Ovary (tissue), 9 donors: ENCODE results near the gene LMAN2L. TPM values are rescaled to one million over a fixed set of nuclear protein-coding genes. Genes with fewer than 3 reads are reported as not detected.

Source experiments
- DNase-seq, 5 donors: peaks; one replicate each; pipeline ENCODE4 v3.0.0-alpha.2; 2019 to 2020
- H3K27ac ChIP-seq, 2 donors: fragments of 200-600 bp; one replicate each; pipeline versions ENCODE4 v1.5.1 to v1.8.0; 2019 to 2022
- H3K27me3 ChIP-seq: fragments of 200-600 bp; one replicate; pipeline ENCODE4 v1.8.0; 2022
- H3K36me3 ChIP-seq: fragments of 200-600 bp; sonication (generic); one replicate; pipeline ENCODE4 v1.5.1; 2019
- H3K4me1 ChIP-seq: one replicate; pipeline ENCODE4 v1.8.1; 2013; ENCODE audit warnings: mild to moderate bottlenecking, moderate library complexity; ENCODE audit not compliant: insufficient read depth
- H3K4me3 ChIP-seq: fragments of 200-600 bp; sonication (generic); one replicate; pipeline ENCODE4 v1.5.1; 2017
- H3K9me3 ChIP-seq, 2 donors: fragments of 200-600 bp in 1 of 2; sonication (generic) in 1 of 2; one replicate each; pipeline versions ENCODE4 v1.5.1 to v1.8.1; 2013 to 2019; ENCODE audit warnings: mild to moderate bottlenecking in 1 of 2, moderate library complexity in 1 of 2
- CTCF ChIP-seq, 3 donors: fragments of 450-650 bp in 2 of 3; fragments of 200-600 bp in 1 of 3; IDR thresholded peaks; one replicate each; pipeline versions ENCODE4 v1.5.1 to v1.8.0; 2016 to 2022; ENCODE audit warnings: antibody characterized with exemption in 3 of 3, mild to moderate bottlenecking in 1 of 3
- EP300 ChIP-seq: sonication (generic); formaldehyde crosslinking; IDR thresholded peaks from one replicate; pipeline ENCODE4 v1.6.1; 2017; ENCODE audit warnings: antibody characterized with exemption
- POLR2A ChIP-seq: fragments of 450-650 bp; IDR thresholded peaks from one replicate; pipeline ENCODE4 v1.6.1; 2017; ENCODE audit warnings: antibody characterized with exemption, mild to moderate bottlenecking, moderate library complexity
- WGBS, 3 donors: extraction: QIAGEN DNeasy Blood & Tissue Kit in 1 of 3; methylation state at CpG; one replicate each; pipeline versions ENCODE4 v1.1.5 to v1.1.7; 2013 to 2017; 5-methylcytosine and 5-hydroxymethylcytosine counted together
- intact Hi-C, 4 donors: fragments of 100-400 bp; cut with DNase I; formaldehyde crosslinking; loops; one replicate each; pipeline versions ENCODE4 v1.11.0 to v1.15.1; 2022 to 2023
- polyA plus RNA-seq, 2 donors: library from polyadenylated mRNA; stranded (reverse); fragments of 200-250 nt in 1 of 2; fragments of 350-450 nt in 1 of 2; fragmentation: Illumina TruSeq in 1 of 2; extraction: RNeasy Lipid Tissue Mini Kit (QIAGEN cat#74804) in 1 of 2; gene quantifications; one replicate each; pipeline ENCODE4 v1.2.3, GENCODE V29; 2013 to 2014
- total RNA-seq, 7 donors: library from RNA; depleted of rRNA in 2 of 7; stranded (reverse); fragments of >200 nt in 2 of 7; fragmentation: NEBNext Ultra II Directional in 3 of 7; extraction: Animal tissue kit (Norgen Biotek cat#: 25700) in 3 of 7; gene quantifications; one replicate each; pipeline versions ENCODE4 v1.1.0 to v1.2.4, GENCODE V29; 2016 to 2023
- donor health status: DM: no; HTN: no; CAD: no; lungs with moderate emphysema.
- donor health status: DM: no; HTN: no; CAD: no.
- donor health status: Bipolar disorder and iron deficiency.
- donor health status: DM: yes; HTN: yes; CAD: no.
- donor health status: DM: no; HTN: no; CAD: no.
- donor health status: DM: yes; HTN: yes; CAD: no.

LMAN2L gene
- total and polyA plus RNA-seq, 9 donors = 14.8 to 41.6 (median 23.1) TPM

GRCh38 chr2:96757477-96757860, 17.6 kb upstream of the LMAN2L start:
- DNase-seq = no peak
- intact Hi-C loops = no loop called here
- Histone ChIP-seq H3K4me1 (peaks cover 11% of the 10 kb centered on the region), H3K36me3 (no peaks in the 10 kb centered on the region), H3K27me3 (no peaks in the 10 kb centered on the region), H3K4me3 (no peak overlapping the region), H3K27ac (no peak overlapping the region), H3K9me3 (no peaks in the 10 kb centered on the region)
- no peak for TF ChIP-seq EP300
- TF ChIP-seq CTCF (IDR thresholded peaks at IDR 0.05) = no peak
- no peak for TF ChIP-seq POLR2A
- WGBS, 3 donors = 92 to 98% (median 93%) methylated on average over 3 to 6 of the region's 6 CpGs

GRCh38 chr2:96756788-96757476, 17.1 kb upstream of the LMAN2L start:
- H3K27ac ChIP-seq = no peak overlapping the region
- no peaks in the 10 kb centered on the region for H3K27me3 ChIP-seq
- no peaks in the 10 kb centered on the region for H3K36me3 ChIP-seq
- peaks cover 7% of the 10 kb centered on the region for H3K4me1 ChIP-seq
- H3K4me3 ChIP-seq = no peak overlapping the region
- DNase-seq = no peak
- H3K9me3 ChIP-seq = no peaks in the 10 kb centered on the region
- intact Hi-C loops = no loop called here
- WGBS, 3 donors = 73 to 80% (median 77%) methylated on average over 5 of the region's 5 CpGs
- no peak for TF ChIP-seq EP300
- no peak for TF ChIP-seq POLR2A
- TF ChIP-seq CTCF (IDR thresholded peaks at IDR 0.05) = no peak

- no peaks in the 10 kb centered on the region for H3K36me3 ChIP-seq
- no peaks in the 10 kb centered on the region for H3K9me3 ChIP-seq
- no peaks in the 10 kb centered on the region for H3K27me3 ChIP-seq
- H3K4me1 ChIP-seq = no peaks in the 10 kb centered on the region
- TF ChIP-seq CTCF (IDR thresholded peaks at IDR 0.05) = no peak
- DNase-seq = no peak
- no peak overlapping the region for H3K4me3 ChIP-seq
- intact Hi-C loops = no loop called here
- H3K27ac ChIP-seq = no peak overlapping the region
Measured at GRCh38 chr2:96754317-96754716, 14.5 kb upstream of the LMAN2L start.

GRCh38 chr2:96753661-96754282, 13.9 kb upstream of the LMAN2L start:
- TF ChIP-seq EP300 = no peak
- no peak for TF ChIP-seq POLR2A
- TF ChIP-seq CTCF (IDR thresholded peaks at IDR 0.05) = no peak
- 59 to 65% (median 60%) methylated on average over 7 of the region's 7 CpGs for WGBS, 3 donors
- Histone ChIP-seq H3K4me3 (no peak overlapping the region), H3K27ac (no peak overlapping the region), H3K27me3 (no peaks in the 10 kb centered on the region), H3K4me1 (no peaks in the 10 kb centered on the region), H3K36me3 (no peaks in the 10 kb centered on the region), H3K9me3 (no peaks in the 10 kb centered on the region)
- intact Hi-C loops = no loop called here
- no peak for DNase-seq
